Adipocyte (in vitro differentiated cells): ENCODE data around the gene RNU1-3.
"Not testable (repeated sequence)": the region's sequence is repeated elsewhere in the genome, so short reads cannot be mapped to it uniquely, and the experiment has no call there.

Experiments
- DNase-seq: peaks from one replicate; pipeline ENCODE4 v3.0.0-alpha.2; 2015; ENCODE audit warnings: low read depth
- H3K27me3 ChIP-seq: replicated peaks from 2 replicates; pipeline ENCODE4 v1.7.0; 2013; ENCODE audit warnings: mild to moderate bottlenecking, low read length, moderate library complexity; ENCODE audit not compliant: control insufficient read depth, insufficient read depth
- H3K36me3 ChIP-seq: 2 replicates; pipeline ENCODE4 v1.7.0; 2013; ENCODE audit warnings: low read length, mild to moderate bottlenecking, moderate library complexity; ENCODE audit not compliant: control insufficient read depth, insufficient read depth, severe bottlenecking
- H3K4me1 ChIP-seq: 2 replicates; pipeline ENCODE4 v1.7.0; 2013; ENCODE audit warnings: mild to moderate bottlenecking, low read length, moderate library complexity; ENCODE audit not compliant: control insufficient read depth, insufficient read depth
- H3K4me3 ChIP-seq: 2 replicates; pipeline ENCODE4 v1.7.0; 2013; ENCODE audit warnings: mild to moderate bottlenecking, low read length, moderate library complexity
- H3K9ac ChIP-seq: 2 replicates; pipeline ENCODE4 v1.7.0; 2013; ENCODE audit warnings: mild to moderate bottlenecking, low read length, moderate library complexity
- H3K9me3 ChIP-seq: 2 replicates; pipeline ENCODE4 v1.7.0; 2013; ENCODE audit warnings: mild to moderate bottlenecking, low read length, moderate library complexity; ENCODE audit not compliant: control insufficient read depth

RNU1-3 gene

DNA sequence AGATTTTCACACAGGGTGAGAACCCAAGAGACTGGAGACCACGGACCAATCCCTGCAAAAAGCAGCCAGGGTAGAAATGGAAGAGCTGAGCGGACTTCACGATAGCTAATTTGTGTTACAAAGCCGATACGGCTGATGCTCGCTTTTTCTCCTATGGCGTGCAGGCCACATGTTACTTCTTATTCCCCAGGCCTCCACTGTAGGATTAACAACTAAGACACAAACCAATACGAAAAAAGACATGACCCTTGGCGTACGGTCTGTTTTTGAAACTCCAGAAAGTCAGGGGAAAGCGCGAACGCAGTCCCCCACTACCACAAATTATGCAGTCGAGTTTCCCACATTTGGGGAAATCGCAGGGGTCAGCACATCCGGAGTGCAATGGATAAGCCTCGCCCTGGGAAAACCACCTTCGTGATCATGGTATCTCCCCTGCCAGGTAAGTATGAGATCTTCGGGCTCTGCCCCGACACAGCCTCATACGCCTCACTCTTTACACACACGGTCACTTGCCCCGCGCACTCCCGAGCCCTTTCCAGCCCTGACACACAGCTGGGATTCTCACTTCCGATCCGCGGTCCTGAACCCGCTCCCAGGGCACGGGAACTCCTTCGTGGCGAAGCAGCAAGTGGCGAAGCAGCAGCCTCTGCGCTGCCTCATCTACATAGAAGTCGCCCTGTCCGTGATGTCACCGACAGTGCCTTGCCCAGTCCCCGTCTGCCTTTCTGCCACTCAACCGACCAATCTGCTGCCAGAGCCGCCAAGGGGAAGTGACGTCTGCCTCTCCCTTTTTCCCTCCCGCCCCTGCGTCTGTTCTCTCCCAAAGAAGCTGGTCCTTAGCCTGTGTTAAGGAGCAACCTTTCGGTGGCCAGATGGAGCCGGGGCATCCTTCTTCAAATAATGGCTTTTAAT lies at the start of gene RNU1-3:
TSS of gene RNU1-3 (minus strand) at position 447 of the 912 bp plus-strand sequence.
- H3K9me3 ChIP-seq, DNase-seq, H3K27me3 ChIP-seq, H3K4me3 ChIP-seq, H3K36me3 ChIP-seq, H3K9ac ChIP-seq, H3K4me1 ChIP-seq: not testable (repeated sequence)

DNA sequence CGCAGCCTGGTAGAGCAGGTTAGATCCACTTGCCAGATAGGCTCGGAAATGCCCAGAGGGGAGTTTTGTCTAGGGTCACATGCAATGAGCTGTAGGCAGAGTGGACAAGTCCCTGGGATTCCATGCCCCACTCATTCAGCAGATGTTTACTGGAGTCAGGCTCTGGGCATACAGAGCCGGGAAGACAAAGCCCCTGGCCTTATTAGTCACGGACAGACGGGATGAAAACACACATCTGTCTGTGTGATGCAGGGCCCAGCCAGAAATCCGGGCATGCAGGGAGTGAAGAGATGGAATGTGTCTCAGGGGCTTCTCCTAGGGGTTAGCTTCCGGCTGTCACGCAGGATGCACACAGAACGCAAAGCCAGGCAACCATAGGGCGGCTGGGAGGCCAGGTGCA lies 46.7 kb upstream of the RNU1-3 start:
- not testable (repeated sequence) for DNase-seq, H3K36me3 ChIP-seq

GRCh38 chr1:16712984-16713383 lies 46.2 kb upstream of the RNU1-3 start:
- H3K27me3 ChIP-seq: peaks cover 23% of the 10 kb centered on the region
- DNase-seq, H3K9ac ChIP-seq, H3K4me1 ChIP-seq, H3K9me3 ChIP-seq, H3K4me3 ChIP-seq, H3K36me3 ChIP-seq: not testable (repeated sequence)

More for the DNA sequence above, 46.7 kb upstream of the RNU1-3 start:
- not testable (repeated sequence) for H3K4me1 ChIP-seq, H3K9ac ChIP-seq, H3K4me3 ChIP-seq, H3K9me3 ChIP-seq
- H3K27me3 ChIP-seq: peaks cover 28% of the 10 kb centered on the region

DNA sequence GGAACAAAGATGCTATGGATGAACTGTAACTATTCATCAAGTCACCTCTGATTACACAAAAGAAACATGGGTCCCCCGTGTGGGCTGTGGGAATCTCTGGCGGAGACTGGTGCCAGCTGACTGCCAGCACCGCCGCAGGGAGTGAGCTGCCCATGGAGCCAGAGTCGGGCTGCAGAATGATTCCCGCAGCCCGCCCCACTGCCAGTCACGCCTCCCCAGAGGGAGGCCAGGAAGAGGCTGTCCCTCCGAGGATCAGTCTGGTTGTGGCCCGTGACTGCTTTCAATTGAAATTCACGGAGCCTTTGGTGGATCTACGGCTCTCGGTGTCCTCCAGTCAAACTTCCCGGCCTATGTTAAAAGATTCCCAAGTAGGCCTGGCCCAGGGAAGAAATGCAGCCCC lies 45.8 kb upstream of the RNU1-3 start:
- not testable (repeated sequence) for H3K9ac ChIP-seq, H3K4me3 ChIP-seq, H3K9me3 ChIP-seq, H3K4me1 ChIP-seq, DNase-seq, H3K36me3 ChIP-seq
- peaks cover 19% of the 10 kb centered on the region for H3K27me3 ChIP-seq

- DNase-seq, H3K36me3 ChIP-seq, H3K4me3 ChIP-seq, H3K9ac ChIP-seq, H3K9me3 ChIP-seq, H3K4me1 ChIP-seq: not testable (repeated sequence)
- peaks cover 14% of the 10 kb centered on the region for H3K27me3 ChIP-seq
These were observed 45.4 kb upstream of the RNU1-3 start for GRCh38 chr1:16712131-16712530.

GRCh38 chr1:16710618-16711017 lies 43.9 kb upstream of the RNU1-3 start:
- H3K4me1 ChIP-seq: not testable (repeated sequence)

GRCh38 chr1:16709659-16710087 lies 42.9 kb upstream of the RNU1-3 start:
- not testable (repeated sequence) for H3K4me1 ChIP-seq, H3K4me3 ChIP-seq, H3K36me3 ChIP-seq, H3K27me3 ChIP-seq, DNase-seq, H3K9ac ChIP-seq, H3K9me3 ChIP-seq

More at GRCh38 chr1:16710618-16711017, 43.9 kb upstream of the RNU1-3 start:
- H3K27me3 ChIP-seq, H3K36me3 ChIP-seq, DNase-seq, H3K9ac ChIP-seq, H3K4me3 ChIP-seq, H3K9me3 ChIP-seq: not testable (repeated sequence)

- not testable (repeated sequence) for H3K36me3 ChIP-seq, H3K27me3 ChIP-seq, H3K4me3 ChIP-seq, H3K9ac ChIP-seq, DNase-seq, H3K4me1 ChIP-seq, H3K9me3 ChIP-seq
These were observed 42.0 kb upstream of the RNU1-3 start for GRCh38 chr1:16708704-16709103.

DNA sequence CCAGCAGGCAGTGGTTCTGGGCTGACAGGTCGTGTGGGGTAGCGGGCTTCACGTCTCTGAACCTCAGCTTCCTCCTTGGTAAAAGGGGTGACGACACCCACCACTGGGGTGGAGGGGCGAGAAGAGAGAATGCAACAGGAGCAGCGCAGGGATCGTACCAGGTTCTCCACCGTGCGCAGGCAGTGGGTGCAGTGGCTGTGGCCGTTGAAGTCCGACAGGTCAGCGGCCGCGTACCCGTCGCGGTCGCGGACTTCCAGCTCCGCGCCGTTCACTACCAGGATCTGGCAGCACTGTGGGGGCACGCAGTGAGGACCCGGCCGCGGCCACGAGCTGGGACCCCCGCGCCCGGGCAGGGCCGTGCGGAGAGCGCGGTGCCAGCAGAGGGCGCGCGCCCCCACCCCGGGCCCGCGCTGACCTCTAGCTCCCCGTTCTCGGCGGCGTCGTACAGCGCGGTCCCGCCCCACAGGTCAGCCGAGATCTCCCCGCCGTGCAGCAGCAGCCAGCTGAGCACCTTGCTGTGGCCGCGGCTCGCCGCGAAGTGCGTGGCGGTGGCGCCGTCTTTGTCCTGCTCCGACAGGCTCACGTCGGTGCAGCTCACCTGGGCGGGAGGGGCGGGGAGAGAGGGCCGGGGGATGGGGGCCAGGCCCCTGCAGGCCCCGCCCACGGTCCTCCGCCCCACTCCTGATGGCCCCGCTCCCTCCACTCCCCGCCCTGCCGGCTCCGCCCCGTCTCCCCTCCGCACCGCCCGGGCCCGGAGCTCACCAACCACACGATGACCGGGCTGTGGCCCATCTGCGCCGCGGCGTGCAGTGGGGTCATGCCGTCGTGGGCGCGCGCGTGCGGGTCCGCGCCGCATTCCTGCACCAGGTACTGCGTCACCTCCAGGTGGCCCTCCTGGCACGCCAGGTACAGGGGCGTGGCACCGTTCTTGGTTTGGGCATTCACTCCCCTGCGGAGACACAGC lies 40.7 kb upstream of the RNU1-3 start:
- DNase-seq, H3K4me3 ChIP-seq: not testable (repeated sequence)

GRCh38 chr1:16706302-16706701 lies 39.6 kb upstream of the RNU1-3 start:
- H3K9me3 ChIP-seq, H3K36me3 ChIP-seq, H3K27me3 ChIP-seq, DNase-seq, H3K4me1 ChIP-seq, H3K4me3 ChIP-seq, H3K9ac ChIP-seq: not testable (repeated sequence)

More for the DNA sequence above, 40.7 kb upstream of the RNU1-3 start:
- H3K4me1 ChIP-seq, H3K9ac ChIP-seq, H3K27me3 ChIP-seq, H3K36me3 ChIP-seq, H3K9me3 ChIP-seq: not testable (repeated sequence)

DNA sequence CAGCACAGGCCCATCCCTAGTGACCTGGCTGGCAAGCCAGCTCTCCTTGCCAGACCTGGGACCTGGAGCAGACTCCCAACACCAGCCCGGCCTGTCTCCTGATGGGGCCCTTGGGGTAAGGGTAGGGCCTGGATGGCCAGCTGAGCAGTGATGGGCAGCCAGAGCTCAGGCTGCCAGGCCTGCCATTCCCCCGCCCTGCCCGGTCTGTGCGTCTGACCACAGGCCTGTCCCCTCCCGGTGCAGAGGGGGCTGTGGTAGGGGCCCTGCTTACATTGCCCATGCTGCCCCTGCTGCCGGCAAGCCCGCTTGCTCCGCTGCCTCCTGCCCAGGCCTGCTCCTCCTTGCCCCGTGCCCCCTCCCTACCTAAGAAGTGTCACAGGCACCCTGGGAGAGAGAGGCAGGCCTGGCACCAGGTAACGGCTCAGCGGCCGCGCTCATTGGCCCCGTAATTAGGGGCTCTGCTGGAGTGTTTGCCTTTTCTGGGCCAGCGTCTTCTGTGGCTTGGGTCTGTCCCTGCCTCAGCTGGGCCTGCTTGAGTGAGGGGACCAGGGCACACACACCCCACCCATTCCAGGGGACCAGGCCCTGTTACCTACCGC lies 37.9 kb upstream of the RNU1-3 start:
- not testable (repeated sequence) for H3K27me3 ChIP-seq, H3K4me1 ChIP-seq, DNase-seq, H3K4me3 ChIP-seq, H3K9ac ChIP-seq, H3K36me3 ChIP-seq, H3K9me3 ChIP-seq
